AG08395 (cell line): Measurements from ENCODE around the gene NR2F1-AS1.
"Not testable (repeated sequence)": the region's sequence is repeated elsewhere in the genome, so short reads cannot be mapped to it uniquely, and the experiment has no call there.

Experiments used
- DNase-seq: peaks from one replicate; pipeline ENCODE4 v3.0.0; 2012; ENCODE audit warnings: mixed read lengths, low spot score

The NR2F1-AS1 gene

DNA sequence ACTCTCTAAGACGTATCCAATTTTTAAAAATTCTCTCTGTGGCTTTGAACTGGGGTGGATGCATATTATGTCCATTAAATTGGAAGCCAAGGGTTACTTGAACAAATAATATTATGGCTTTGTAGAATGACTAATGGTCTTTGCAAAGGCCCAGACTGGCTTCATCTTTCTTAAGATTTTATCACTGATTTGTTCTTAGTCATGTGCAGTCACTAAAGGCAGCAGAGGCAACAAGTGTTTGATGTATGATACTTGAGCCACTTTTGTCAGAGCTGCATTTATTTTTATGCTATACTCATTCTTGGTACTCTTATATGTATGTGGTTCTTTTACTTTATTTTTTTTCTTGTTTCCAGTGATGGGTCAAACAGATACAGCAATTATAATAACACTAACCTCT lies 152.2 kb downstream of the NR2F1-AS1 start:
- DNase-seq = no peak

DNA sequence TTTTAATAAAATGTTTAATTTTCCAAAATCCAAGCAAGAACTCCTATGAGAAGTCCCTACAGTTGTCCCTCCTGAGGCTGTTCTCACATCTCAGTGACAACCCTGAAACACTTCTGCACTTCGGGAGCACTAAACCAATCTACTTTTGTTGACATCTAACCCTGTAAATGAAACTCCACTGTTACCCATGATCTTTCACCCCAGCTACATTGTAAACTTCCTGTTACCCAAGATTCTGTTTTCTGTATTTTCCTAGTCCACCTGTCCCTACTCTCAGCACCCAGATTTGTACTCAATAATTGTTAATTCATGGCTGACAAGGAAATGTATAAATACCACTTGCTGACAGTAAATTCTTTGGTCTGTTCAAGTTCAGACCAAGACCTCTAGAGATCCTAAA lies 153.7 kb downstream of the NR2F1-AS1 start:
- DNase-seq = no peak

DNA sequence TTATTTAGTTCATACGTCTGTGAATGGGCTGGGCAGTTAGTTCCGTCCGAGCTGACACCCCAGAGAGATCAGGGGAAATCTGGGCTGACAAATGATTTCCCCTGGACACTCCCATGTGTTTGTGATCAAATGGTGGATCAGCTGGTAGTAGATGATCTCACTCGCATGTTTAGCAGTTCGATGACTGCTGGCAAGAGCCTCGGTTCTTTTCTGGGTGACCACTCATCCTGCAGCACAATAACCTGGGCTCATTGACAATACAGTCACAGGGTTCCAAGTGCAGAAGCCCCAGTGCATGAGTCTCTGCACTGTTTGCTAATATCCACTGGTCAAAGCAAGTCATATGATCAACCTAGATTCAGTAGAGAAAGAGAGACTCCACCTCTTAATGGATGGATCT lies 155.9 kb downstream of the NR2F1-AS1 start:
- DNase-seq = peak; percentile 57

DNA sequence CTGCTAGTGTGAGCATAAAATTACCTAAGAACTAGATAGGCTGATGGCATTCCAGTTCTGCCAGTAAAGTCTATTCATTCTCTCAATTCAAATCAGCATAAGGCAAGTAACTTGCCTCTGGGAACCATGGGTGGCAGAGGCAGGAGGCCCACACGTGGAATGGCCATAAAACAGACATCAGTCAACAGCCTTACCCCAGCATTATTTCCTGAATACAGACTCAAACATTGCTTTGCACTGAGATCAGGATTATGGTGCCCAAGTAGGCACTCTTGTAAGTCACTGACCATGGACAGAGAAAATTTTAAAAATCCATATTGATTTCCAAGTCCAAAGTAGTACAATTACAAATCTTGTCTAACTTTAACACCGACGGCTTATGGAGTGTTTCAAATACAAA lies 157.7 kb downstream of the NR2F1-AS1 start:
- DNase-seq = no peak

GRCh38 chr5:93422652-93423280 lies 158.3 kb downstream of the NR2F1-AS1 start:
- DNase-seq = no peak

- no peak for DNase-seq
Measured at GRCh38 chr5:93421987-93422401, 159.0 kb downstream of the NR2F1-AS1 start.

DNA sequence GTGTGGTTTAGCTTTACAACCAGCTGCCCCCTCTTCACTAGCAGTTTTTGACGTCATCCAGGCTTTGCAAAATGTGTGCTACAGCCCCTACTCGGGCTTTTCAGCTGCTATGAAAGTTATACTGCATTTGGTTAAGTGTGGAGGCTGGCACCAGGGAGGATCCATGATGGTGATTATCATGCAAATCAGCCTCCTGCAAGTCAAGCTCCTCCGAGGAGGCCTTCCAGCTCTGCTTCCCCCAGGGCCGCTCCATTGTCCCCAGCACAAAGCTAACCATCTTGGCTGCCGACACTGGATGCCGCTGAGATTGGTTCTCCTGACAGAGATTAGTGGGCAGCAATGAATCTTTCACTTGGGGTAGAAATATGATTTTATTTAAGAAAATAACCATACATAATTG lies 159.6 kb downstream of the NR2F1-AS1 start:
- DNase-seq = no peak

- DNase-seq = no peak
Measured at GRCh38 chr5:93417490-93417889, 163.5 kb downstream of the NR2F1-AS1 start.

- no peak for DNase-seq
Measured at GRCh38 chr5:93415819-93416218, 165.2 kb downstream of the NR2F1-AS1 start.

DNA sequence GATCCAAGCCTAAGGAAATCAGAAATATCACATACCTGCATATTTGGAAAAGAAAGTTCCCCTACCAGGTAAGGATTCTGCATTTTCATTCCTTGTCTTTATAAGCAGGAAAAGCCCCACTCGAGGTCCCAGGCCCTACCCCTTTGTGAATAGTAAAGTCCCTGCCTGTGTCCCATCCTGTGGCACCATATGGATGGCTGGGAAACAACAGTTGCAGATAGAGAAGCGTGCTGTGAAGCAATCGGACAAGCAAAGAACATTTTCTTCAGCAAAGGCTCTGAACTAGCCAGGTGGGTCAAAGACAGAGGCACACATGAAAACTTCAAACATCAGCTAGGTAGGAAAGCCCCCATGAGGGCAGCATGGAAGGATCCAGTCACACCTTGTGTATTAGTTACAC lies 169.3 kb downstream of the NR2F1-AS1 start:
- no peak for DNase-seq

DNA sequence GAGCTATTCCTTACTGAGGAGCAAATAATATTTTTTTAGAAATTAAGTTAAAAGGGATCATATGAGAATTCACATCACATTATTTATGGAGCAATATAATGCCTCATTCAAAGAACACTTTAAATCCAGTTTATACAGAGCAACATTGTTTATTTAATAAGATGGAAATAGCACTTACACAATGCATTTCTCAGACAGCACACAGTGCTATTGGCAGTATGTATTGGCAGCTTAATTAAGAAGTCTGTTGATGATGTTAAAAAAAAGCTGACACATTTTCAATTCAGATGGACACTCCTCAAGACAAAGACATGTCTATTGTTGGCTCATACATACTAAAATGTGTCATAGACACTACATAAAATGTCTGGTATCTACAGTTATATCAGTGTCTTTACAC lies 171.3 kb downstream of the NR2F1-AS1 start:
- DNase-seq = no peak

DNA sequence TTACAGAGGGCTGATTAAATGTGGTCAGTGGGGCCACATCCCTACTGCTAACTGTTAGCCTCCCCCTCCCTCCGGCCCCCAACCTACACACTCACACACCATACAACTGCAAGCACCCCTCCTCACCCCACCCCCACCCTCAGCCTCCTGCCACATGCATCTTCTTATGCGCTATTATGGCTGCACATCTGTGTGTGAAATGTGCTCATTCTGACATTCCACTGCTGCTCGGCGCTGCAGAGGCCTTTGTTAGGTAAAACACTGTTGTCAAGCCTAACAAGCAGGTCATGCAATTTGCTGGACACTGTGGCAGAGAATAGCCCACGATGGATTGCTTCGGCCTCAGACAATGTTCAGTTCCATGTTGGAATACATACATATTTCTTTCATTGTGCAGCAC lies 173.6 kb downstream of the NR2F1-AS1 start:
- no peak for DNase-seq

DNA sequence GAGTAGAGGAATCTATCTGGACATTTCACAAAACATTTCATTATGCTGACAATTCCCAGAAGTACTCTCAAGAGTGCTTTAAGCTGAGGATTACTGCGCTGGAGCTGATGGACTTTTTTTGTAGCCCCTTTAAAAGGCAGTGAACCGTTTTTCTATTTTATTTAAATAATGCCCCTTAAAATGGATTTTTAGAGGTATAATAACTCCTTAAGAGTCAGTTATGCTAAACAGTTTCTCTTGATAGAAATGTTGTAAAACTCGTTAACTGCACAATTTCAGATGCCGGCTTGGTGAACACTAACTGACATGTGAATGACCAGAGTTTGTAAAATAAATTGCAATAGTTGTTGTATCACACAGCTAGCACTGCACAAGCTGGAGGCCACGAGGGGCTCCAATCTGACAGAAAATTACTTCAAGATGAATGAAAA lies 174.0 kb downstream of the NR2F1-AS1 start:
- DNase-seq = no peak

DNA sequence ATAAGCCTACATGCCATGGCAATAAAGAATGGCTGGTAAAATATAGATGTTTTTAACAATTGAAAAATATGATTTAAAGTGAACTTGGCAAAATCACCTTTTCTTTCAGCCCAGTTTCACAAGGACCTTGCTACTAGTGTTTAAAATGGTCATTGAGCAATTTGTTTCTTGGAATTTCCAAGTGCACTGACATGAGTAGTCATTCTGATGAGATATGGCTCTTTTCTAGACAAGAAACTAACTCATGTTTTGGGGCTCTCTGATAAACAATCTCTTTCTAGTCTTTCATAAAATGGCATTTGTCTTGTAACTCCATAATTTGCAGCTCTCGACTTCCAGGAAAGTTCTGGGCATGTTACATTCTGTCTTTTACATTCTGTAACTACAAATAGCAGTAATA lies 176.8 kb downstream of the NR2F1-AS1 start:
- DNase-seq = no peak

GRCh38 chr5:93403141-93403928 lies 177.7 kb downstream of the NR2F1-AS1 start:
- DNase-seq = no peak

DNA sequence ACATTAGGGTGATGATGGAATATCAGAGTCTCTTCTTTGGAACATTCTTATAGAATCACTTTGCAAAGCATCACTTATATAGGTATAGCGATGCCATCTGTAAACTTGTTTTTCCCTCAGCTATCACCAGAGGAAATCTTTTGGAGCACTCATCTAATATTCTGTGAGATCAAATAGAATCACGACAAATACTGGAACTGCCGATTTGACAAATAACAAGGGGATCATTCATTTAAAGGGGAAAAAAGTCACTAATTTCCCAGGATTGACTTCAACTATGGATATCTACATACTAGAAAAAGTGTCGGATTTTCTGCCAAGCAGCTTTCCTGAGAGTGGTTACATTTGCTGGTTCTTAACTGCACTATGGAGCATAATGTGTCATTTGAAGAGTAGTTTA lies 178.6 kb downstream of the NR2F1-AS1 start:
- no peak for DNase-seq

DNA sequence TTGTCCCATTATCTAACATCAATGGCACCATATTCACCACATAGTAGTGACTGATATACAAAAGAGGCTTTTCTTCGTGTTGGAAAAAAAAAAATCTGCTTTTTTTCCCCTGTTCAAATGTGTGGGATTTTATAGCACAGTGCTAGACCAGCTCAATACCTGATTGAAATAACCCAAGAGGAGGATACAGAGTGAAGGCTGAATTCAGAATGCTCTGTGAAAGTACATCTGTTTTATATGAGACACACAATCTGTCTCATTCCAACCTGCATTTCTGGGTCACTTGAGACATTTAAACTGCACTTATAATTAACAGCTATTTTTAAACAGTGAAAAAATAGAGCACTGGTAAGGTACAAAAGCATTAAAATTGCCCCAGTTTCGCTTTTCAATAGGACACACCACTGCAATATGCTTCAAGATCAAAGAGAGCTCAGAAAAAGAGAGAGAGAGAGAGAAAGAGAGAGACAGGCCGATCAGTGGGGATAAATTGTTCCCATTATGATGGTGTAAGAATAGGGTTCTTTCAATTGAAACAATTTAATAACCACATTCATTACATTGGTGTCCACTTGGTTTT lies 179.3 kb downstream of the NR2F1-AS1 start:
- no peak for DNase-seq

DNA sequence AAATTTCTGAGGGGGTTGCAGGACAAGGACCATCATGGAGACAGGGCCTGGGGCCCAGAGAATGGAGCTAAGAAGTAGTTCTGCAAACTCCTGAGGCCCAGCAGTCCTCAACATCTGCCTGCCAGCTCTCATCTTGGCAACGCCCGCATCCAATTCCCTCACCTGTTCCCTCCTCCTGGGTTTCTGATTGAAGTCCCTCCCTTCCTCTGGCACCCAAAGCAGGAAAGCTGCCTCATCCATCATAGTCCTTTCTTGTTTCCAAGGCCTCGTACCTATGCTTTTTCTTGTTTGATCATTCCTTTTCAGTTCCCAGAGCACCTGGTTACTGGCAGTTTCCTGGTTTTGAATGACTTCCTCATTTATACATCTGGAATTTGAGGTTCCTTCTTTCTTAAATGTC lies 181.3 kb downstream of the NR2F1-AS1 start:
- DNase-seq = no peak

DNA sequence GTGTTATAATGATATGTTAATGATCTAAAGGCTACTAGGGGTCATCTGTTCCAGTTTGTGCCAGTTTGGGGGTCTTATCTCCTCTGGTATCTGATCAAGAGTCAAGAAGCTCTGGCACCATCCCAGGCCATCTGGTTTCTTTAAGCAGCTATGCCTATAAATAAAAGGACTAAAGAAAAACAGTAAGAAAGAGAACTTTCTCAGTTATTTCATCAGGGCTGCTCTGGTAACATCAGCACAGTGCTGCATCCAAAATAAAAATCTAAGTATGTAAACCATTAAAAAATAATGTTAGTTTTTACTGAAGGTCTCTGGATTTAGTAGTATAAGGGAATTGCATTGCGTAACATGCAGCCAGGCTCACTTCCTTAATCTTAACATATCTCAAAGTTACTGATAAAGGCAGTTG lies 185.0 kb downstream of the NR2F1-AS1 start:
- no peak for DNase-seq

DNA sequence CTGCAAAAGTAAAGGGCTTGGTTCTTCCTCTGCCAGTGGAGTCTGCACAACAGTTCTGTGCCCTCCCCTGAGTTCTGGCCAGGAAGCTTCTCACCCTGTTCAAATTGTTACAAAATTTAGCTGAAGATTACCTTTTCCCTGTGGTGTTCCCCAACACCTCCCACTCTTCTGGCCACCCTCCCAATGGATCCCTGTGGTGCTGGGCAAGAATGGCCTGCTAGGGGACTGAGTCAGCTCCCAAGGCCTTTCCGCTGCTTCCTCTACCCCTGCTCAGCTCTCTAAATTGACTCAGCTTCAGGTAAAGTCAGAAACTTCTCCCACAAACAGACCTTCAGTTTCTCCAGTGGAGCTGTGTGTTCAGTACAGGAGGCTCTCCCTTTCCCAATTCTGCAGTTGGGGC lies 186.0 kb downstream of the NR2F1-AS1 start:
- no peak for DNase-seq

- DNase-seq = no peak
Measured at GRCh38 chr5:93394301-93394700, 186.7 kb downstream of the NR2F1-AS1 start.

GRCh38 chr5:93391169-93391568 lies 189.8 kb downstream of the NR2F1-AS1 start:
- DNase-seq = not testable (repeated sequence)

DNA sequence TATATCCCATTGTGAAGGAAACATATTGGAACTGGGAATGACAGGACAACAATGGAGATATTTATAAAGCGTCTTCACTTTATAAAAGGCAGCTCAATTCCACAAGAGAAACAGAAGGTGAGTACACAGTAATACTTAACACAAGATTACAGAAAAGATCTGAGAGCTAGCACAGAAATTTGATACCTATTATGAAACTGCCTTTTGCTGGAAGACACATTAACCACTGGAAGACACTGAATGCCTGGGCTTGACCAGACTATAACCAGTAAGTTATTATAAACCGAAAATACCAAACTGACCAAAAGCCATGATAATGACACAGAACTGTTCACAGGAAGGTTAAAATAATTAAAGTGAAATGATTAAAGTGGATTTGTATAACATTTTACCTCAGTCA lies 195.4 kb downstream of the NR2F1-AS1 start:
- DNase-seq = no peak
